ENCODE data around the gene USP1.

Gene USP1

DNA sequence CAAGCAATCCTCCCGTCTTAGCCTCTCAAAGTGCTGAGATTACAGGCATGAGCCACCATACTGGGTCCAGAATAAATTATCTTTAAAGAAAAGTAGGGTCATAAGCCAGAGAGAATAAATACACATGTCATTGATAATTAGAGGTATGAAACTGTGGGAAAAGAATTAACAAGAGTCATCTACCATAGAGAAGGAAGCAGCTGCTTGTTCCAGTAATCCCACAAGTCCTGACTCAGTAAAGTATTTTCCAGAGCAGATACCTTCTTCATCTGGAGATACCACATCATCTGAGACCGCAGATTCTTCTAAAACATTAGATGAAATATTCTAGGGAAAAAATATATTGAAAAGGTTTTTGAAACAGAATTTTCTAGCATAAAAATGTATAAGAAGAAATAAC is 55.7 kb downstream of the USP1 start:
- no peak for DNase-seq

DNA sequence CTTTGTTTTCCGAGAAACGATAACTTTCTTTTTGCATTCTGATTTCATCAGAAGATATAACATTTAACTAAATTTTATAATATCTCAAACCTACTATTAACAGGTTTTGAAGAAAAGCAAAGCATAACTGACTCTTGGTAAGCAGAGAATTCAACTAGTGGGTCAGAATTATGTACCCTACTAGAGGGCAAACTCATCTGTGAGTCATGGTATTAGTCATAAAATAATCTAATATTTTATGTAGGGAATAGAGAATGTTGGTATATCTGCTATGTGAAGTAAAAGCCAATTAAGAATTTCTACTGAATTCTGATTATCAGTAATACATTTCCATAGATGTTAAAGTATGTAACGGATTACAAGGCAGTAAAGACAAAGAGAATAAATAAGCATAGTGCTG is 56.8 kb downstream of the USP1 start:
- DNase-seq: no peak

DNA sequence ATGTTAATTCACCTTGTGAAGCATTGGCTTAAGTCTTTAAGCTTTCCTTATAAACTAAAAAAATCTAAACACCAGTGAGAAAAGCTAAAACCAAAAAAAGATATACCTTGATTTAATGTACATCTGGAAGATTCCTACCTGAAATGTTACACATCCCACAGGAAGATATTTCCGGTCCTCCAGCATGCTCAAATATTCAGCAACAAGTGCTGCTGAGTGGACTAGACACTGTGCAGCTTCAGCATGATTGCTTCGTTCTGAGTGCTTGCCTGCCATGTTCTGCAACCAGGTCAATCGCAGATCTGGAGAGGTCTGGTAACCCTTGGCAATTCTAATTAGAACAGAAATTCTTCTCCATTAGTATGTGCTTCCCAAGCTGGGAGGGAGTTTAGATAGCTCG is 57.3 kb downstream of the USP1 start:
- no peak for DNase-seq

DNA sequence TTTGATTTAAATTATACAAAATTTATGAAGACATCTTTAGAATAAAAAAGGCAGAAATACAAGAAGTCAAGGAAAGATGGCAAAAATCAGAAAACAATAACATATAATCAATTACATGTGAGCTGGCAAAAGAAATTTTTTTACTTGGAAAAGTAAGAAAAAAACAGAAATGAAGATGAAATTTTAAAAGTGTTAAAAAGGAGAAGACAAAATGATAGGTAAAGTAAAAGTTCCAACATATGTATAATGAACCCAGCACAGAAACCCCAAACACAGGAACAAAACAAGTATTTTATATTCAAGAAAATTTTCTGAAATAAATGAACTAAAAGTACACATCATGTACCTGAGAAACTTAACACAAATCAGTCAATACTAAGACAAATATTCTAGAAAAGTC is 63.4 kb downstream of the USP1 start:
- no peak for DNase-seq
